HG02943 (cell line): ENCODE measurements around the gene CCDC14.
"Not testable (repeated sequence)": the region's sequence is repeated elsewhere in the genome, so short reads cannot be mapped to it uniquely, and the experiment has no call there.

ENCODE experiments used
- ATAC-seq: cut with Tn5 transposase; IDR thresholded peaks from one replicate; pipeline ENCODE4 v1.9.1; 2021; ENCODE audit warnings: mild to moderate bottlenecking, low read depth, moderate library complexity; ENCODE audit not compliant: unreplicated experiment

CCDC14 gene

DNA sequence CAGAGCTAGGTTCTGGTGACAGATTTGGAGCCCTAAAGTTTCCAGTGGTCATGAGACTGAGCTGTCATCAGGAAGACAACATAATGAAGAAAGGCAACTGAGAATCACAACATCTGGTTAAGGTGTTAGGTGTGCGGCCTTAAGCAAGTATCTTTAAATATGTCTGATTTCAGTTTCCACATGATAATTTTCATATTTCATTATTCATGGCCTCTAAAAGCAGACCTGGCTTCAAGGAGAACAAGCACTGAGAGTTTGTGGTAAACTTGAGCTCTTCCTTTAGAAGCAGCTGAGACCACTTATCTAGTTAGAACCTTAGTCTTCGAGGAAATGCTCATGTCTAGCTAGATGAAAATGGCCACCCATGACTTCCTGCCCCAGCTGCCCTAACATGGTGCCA, 51.2 kb downstream of the CCDC14 start:
- no peak for ATAC-seq

- no peak for ATAC-seq
These were observed 53.3 kb downstream of the CCDC14 start for GRCh38 chr3:123907720-123908119.

GRCh38 chr3:123899300-123899865, 61.6 kb downstream of the CCDC14 start:
- no peak for ATAC-seq

DNA sequence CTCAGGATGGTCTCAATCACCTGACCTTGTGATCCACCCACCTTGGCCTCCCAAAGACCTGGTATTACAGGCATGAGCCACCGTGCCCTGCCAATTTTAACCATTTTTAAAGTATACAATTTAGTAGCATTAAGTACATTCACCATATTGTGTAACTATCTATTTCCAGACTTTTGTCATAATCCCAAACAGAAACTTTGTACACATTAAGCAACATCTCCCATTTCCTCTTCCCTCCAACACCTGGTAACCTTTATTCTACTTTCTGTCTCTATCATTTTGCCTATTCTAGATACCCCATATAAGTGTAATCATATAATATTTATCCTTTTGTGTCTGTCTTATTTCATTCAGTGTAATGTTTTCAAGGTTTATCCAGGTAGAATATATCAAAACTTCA, 68.0 kb downstream of the CCDC14 start:
- no peak for ATAC-seq

DNA sequence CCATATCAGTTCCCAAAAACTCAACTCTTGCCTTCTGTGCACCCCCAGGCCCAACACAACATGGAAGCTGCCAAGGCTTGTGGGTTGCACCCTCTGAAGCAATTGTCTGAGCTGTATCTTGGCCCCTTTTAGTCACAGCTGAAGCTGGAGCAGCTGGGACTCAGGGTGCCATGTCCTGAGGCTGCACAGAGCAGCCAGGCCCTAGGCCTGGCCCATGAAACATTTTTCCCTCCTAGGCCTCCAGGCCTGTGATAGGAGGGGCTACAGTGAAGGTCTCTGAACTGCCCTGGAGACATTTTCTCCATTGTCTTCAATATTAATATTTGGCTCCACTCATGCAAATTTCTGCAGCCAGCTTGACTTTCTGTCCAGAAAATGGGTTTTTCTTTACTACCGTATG, 68.8 kb downstream of the CCDC14 start:
- ATAC-seq: no peak

- not testable (repeated sequence) for ATAC-seq
These were observed 70.0 kb downstream of the CCDC14 start for GRCh38 chr3:123890991-123891390.

- not testable (repeated sequence) for ATAC-seq
These were observed 70.9 kb downstream of the CCDC14 start for GRCh38 chr3:123890162-123890561.

GRCh38 chr3:123884993-123885392, 76.0 kb downstream of the CCDC14 start:
- ATAC-seq: no peak

GRCh38 chr3:123884203-123884831, 76.7 kb downstream of the CCDC14 start, which contains the start of gene MYLK:
TSS of gene MYLK (minus strand) at chr3:123884332. CDS start at chr3:123793841, 90,491 bp downstream.
- no peak for ATAC-seq

- no peak for ATAC-seq
These were observed 77.3 kb downstream of the CCDC14 start for GRCh38 chr3:123883701-123884202.

GRCh38 chr3:123883111-123883510, 77.9 kb downstream of the CCDC14 start:
- ATAC-seq: no peak

DNA sequence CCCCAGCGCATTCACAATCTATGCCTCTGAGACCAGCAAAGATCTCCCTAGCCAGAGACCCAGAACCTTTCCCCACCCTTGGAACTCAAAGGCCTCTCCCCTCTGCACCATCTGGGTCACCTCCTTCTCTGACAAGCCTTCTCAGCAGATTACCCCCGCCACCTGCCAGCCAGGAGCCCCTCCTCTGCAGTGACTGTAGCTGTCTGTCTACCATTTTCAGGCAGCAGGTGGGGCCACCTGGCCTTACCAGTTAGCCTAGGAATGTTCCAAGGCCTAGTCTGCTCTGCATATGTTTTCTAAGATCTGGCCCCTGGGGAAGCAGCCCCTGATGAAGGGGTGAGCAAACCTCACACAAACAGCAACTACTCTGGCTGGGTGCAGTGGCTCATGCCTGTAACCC, 79.3 kb downstream of the CCDC14 start:
- ATAC-seq: no peak

- no peak for ATAC-seq
These were observed 79.9 kb downstream of the CCDC14 start for GRCh38 chr3:123880998-123881561.

DNA sequence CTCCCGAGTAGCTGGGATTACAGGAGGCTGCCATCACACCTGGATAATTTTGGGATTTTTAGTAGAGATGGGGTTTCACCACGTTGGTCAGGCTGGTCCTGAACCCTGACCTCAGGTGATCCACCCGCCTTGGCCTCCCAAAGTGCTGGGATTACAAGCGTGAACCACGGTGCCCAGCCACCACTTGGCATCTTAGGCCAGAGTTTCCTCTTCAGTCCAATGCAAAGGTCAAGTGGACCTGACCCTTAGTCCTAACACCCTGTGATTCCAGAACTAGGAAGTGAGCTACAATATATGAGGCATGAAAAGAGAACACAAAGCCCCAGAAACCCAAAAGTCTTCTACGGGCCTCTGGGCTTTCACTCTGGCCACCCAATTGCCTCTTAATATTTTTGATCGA, 82.2 kb downstream of the CCDC14 start:
- no peak for ATAC-seq

DNA sequence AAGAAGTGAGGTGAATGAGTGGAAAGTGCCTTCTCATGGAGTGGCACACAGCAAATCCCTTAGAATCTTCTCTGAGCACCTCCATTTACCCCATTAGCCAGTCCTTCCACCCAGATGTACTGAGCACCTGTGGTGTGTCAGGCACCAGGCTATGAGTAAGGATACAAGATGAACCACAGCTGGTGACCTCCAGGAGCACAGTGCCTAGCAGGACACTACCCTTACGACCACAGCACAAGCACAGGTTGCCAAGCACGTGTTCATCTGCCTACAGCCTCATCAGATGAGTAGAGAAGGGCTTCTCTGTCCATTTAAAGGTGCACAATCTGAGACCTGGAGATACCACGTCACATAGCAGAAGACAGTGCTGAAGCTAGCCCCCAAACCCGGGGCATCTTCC, 83.1 kb downstream of the CCDC14 start:
- ATAC-seq: no peak

GRCh38 chr3:123877466-123877865, 83.6 kb downstream of the CCDC14 start:
- no peak for ATAC-seq

- ATAC-seq: no peak
These were observed 84.2 kb downstream of the CCDC14 start for GRCh38 chr3:123876858-123877257.

- ATAC-seq: no peak
These were observed 88.4 kb downstream of the CCDC14 start for GRCh38 chr3:123872621-123873020.

GRCh38 chr3:123871946-123872345, 89.1 kb downstream of the CCDC14 start:
- ATAC-seq: no peak

- no peak for ATAC-seq
These were observed 91.0 kb downstream of the CCDC14 start for GRCh38 chr3:123870033-123870432.

DNA sequence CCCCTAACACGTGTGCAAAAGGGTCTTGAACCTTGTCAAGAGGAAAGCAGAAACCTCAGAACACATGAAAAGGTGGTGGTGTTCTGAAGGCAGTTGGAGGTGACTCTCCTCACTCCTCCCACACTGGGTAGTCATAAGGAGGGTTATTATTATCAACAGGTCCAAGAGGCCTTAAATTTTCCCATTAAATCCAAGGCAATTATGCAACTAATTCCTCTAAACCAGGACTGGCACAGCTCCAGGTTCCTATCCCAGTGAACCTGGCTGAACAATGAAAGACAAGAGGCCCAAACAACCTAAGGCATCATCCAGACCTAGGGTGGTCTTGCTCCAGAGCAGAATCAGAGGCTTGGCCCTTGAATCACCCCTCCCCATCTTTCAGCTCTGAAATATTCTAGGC, 91.9 kb downstream of the CCDC14 start:
- no peak for ATAC-seq

DNA sequence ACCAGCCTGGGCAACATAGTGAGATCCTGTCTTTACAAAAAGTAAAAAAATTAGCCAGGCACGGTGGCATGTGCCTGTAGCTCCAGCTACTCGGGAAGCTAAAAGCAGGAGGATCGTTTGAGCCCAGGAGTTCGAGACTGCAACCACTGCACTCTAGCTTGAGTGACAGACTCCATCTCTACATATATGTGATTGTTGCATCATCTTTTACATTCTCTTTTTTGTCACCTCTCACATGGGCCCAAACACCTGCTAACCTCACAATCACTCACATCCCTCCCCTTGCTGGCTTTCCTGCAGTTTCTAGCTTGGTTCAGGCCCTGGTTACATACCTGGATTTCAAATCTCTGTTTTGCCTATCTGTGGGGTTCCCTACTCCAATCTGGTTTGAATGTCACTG, 96.3 kb downstream of the CCDC14 start:
- ATAC-seq: no peak
